Esophagus squamous epithelium (tissue), 5 donors: Measurements from ENCODE around the gene SEM1. TPM values are rescaled to one million over a fixed set of nuclear protein-coding genes. Genes with fewer than 3 reads are reported as not detected.
"Not testable (repeated sequence)": the region's sequence is repeated elsewhere in the genome, so short reads cannot be mapped to it uniquely, and the experiment has no call there.

ENCODE experiments used
- DNase-seq: peaks from one replicate; lab custom pipeline; 2025; lab: John Stamatoyannopoulos, UW
- H3K27ac ChIP-seq, 4 donors: fragments of 200-600 bp; sonication (generic); one replicate each; pipeline ENCODE4 v1.5.1; 2016 to 2019; ENCODE audit warnings: mild to moderate bottlenecking in 1 of 4
- H3K27me3 ChIP-seq, 4 donors: fragments of 200-600 bp; sonication (generic); 1 replicate in 3 of 4; 2 replicates in 1 of 4; pipeline versions ENCODE4 v1.5.1 to v1.6.0; 2017 to 2021; ENCODE audit warnings: antibody characterized with exemption in 1 of 4
- H3K36me3 ChIP-seq, 3 donors: fragments of 200-600 bp; sonication (generic); one replicate each; pipeline ENCODE4 v1.5.1; 2016 to 2019
- H3K4me1 ChIP-seq, 3 donors: fragments of 200-600 bp; sonication (generic); one replicate each; pipeline ENCODE4 v1.5.1; 2017 to 2019
- H3K4me3 ChIP-seq, 4 donors: fragments of 200-600 bp; sonication (generic); 1 replicate in 3 of 4; 2 replicates in 1 of 4; pipeline ENCODE4 v1.5.1; 2016 to 2019; ENCODE audit warnings: mild to moderate bottlenecking in 2 of 4, moderate library complexity in 1 of 4
- H3K9me3 ChIP-seq, 3 donors: fragments of 200-600 bp; sonication (generic); one replicate each; pipeline ENCODE4 v1.5.1; 2016 to 2019
- CTCF ChIP-seq, 6 experiments: fragments of 450-650 bp in 4 of 6; fragments of 200-600 bp in 2 of 6; sonication (generic) in 2 of 6; IDR thresholded peaks; one replicate each; pipeline ENCODE4 v1.5.1; 2016 to 2019; ENCODE audit warnings: antibody characterized with exemption in 6 of 6, mild to moderate bottlenecking in 4 of 6, moderate library complexity in 4 of 6
- POLR2A ChIP-seq, 4 donors: fragments of 450-650 bp; IDR thresholded peaks; one replicate each; pipeline ENCODE4 v1.6.1; 2017; ENCODE audit warnings: antibody characterized with exemption in 4 of 4, mild to moderate bottlenecking in 4 of 4, moderate library complexity in 3 of 4
- WGBS, 2 donors: methylation state at CpG; one replicate each; pipeline ENCODE4 v1.1.5; 2018; 5-methylcytosine and 5-hydroxymethylcytosine counted together
- intact Hi-C: fragments of 100-400 bp; cut with DNase I; formaldehyde crosslinking; loops from one replicate; pipeline ENCODE4 v1.15.0; 2022
- total RNA-seq, 4 donors: library from RNA; depleted of rRNA; stranded (reverse); fragments of >200 nt; gene quantifications; one replicate each; pipeline ENCODE4 v1.1.0, GENCODE V29; 2016
- donor health status: DM: yes; HTN: yes; CAD: no.

The SEM1 gene
- total RNA-seq, 4 donors from 2014 or later: 26.6 to 44.1 (median 35.0) TPM

- H3K9me3 ChIP-seq: no peaks in the 10 kb centered on the region
- H3K27ac ChIP-seq: peak overlapping the region; percentile 42 to 84 (median 79)
- no peak for TF ChIP-seq POLR2A (IDR thresholded peaks at IDR 0.05)
- no peak for TF ChIP-seq CTCF (IDR thresholded peaks at IDR 0.05)
- 35 to 57% methylated on average over 3 of the region's 3 CpGs for WGBS, 2 donors
- no peak overlapping the region for H3K4me3 ChIP-seq
- intact Hi-C loops: no loop called here
- H3K27me3 ChIP-seq: peaks cover 0 to 2% (median 0%) of the 10 kb centered on the region in 4 donors
- peaks cover 0 to 45% (median 8%) of the 10 kb centered on the region in 3 donors for H3K4me1 ChIP-seq
- H3K36me3 ChIP-seq: no peaks in the 10 kb centered on the region
- no peak for DNase-seq
Measured at GRCh38 chr7:96727534-96728088, 18.0 kb upstream of the SEM1 start.

GRCh38 chr7:96723622-96724021 is 14.0 kb upstream of the SEM1 start:
- 18 to 20% methylated on average over 4 of the region's 4 CpGs for WGBS, 2 donors
- TF ChIP-seq CTCF (IDR thresholded peaks at IDR 0.05): no peak
- no peak for TF ChIP-seq POLR2A (IDR thresholded peaks at IDR 0.05)
- no peak for DNase-seq
- no peaks in the 10 kb centered on the region for H3K36me3 ChIP-seq
- H3K4me1 ChIP-seq: peaks cover 8 to 45% (median 14%) of the 10 kb centered on the region in 3 donors
- intact Hi-C loops: no loop called here
- H3K27ac ChIP-seq: peak overlapping the region in 1 of 4 donors; percentile 9
- peaks cover 0 to 7% (median 0%) of the 10 kb centered on the region in 4 donors for H3K27me3 ChIP-seq
- H3K4me3 ChIP-seq: no peak overlapping the region
- H3K9me3 ChIP-seq: no peaks in the 10 kb centered on the region

GRCh38 chr7:96722928-96723327 is 13.3 kb upstream of the SEM1 start:
- H3K27ac ChIP-seq, H3K9me3 ChIP-seq, intact Hi-C loops, DNase-seq, H3K36me3 ChIP-seq, H3K4me3 ChIP-seq: not testable (repeated sequence)
- Histone ChIP-seq H3K4me1 (peaks cover 4 to 38% (median 14%) of the 10 kb centered on the region in 3 donors), H3K27me3 (peaks cover 0 to 14% (median 0%) of the 10 kb centered on the region in 4 donors)
- WGBS, 2 donors: 78 to 83% methylated on average over 2 of the region's 2 CpGs

- H3K27me3 ChIP-seq: peaks cover 0 to 34% (median 0%) of the 10 kb centered on the region in 4 donors
- peak overlapping the region in 2 of 4 donors; percentile 59 to 60 for H3K27ac ChIP-seq
- no peaks in the 10 kb centered on the region for H3K9me3 ChIP-seq
- intact Hi-C loops: no loop called here
- DNase-seq: no peak
- H3K36me3 ChIP-seq: no peaks in the 10 kb centered on the region
- H3K4me3 ChIP-seq: no peak overlapping the region
- WGBS, 2 donors: 20 to 27% methylated on average over 2 of the region's 2 CpGs
- TF ChIP-seq CTCF (IDR thresholded peaks at IDR 0.05) (no peak), POLR2A (IDR thresholded peaks at IDR 0.05) (no peak)
- H3K4me1 ChIP-seq: peaks cover 0 to 29% (median 14%) of the 10 kb centered on the region in 3 donors
Measured at GRCh38 chr7:96720843-96721242, 11.2 kb upstream of the SEM1 start.

- TF ChIP-seq POLR2A (IDR thresholded peaks at IDR 0.05) (no peak), CTCF (IDR thresholded peaks at IDR 0.05) (no peak)
- Histone ChIP-seq H3K36me3 (no peaks in the 10 kb centered on the region), H3K9me3 (no peaks in the 10 kb centered on the region), H3K27me3 (peaks cover 0 to 35% (median 0%) of the 10 kb centered on the region in 4 donors), H3K4me1 (peaks cover 0 to 29% (median 14%) of the 10 kb centered on the region in 3 donors), H3K27ac (no peak overlapping the region), H3K4me3 (no peak overlapping the region)
- intact Hi-C loops: no loop called here
- DNase-seq: no peak
- 50 to 55% methylated on average over 4 of the region's 4 CpGs for WGBS, 2 donors
Measured at GRCh38 chr7:96719164-96719563, 9.5 kb upstream of the SEM1 start.
